ENCODE data around the gene DIP2C.

- TF ChIP-seq CTCF (IDR thresholded peaks at IDR 0.05) (no peak), POLR2A (IDR thresholded peaks at IDR 0.05) (no peak)
Measured at GRCh38 chr10:232061-232460, 457.4 kb downstream of the DIP2C start.
